ENCODE measurements around the gene ANKRD33B.

ANKRD33B gene

DNA sequence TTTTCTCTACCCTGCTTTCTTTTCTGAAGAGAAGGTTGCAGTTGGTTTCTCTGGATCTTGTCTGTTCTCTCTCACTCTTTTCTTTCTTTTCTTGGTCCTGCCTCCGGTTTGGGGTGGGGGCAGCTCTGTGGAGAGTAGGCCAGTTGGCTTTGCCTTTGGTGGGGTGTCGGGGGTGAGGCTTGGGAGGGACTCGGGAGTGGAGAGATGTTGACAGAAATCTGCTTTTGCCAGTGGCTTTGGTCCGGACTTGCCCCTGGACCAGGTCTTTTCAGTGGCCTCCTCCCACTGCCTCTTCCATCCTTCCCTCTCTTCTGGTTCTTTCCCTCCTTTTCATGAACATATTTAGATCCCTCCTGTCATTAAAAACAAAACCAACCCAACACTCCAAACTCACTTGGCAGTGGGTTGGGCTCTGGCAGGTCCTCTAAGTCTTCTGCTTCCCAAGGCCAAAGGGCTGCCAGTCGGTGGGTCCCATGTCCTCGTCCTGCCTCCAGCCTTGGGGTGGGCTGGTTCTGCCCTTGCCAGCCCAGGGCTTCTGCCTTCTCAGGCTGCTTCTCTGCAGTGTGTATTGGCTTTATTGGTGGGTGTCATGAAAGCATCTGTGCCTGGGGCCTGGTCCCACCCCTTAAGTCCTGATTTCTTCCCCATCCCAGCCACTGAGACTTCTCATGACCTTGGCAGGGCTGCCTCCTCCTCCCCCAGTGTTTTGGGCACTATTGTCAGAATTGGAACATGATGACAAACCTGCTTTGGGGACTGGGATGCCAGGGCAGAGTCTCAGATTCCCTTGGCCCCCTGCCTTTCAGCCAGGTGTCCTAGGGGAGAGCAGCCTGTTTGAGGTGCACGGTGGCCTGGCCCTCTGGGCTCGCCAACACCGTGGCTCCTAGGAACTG lies 16.9 kb downstream of the ANKRD33B start:
- no peak for DNase-seq

DNA sequence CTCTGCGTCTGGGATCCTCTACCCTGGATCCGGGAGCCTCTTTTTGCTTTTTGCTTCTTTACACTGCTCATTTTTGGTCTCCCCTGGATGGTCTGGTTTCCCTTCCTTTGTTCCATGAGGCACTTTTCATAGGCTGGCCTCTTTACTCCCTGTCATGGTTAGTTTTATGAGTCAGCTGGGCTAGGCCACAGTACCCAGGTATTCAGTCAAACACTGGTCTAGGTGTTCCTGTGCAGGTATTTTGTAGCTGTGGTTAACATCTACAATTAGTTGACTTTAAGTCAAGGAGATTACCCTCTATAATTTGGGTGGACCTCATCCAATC lies 17.5 kb downstream of the ANKRD33B start:
- no peak for DNase-seq

DNA sequence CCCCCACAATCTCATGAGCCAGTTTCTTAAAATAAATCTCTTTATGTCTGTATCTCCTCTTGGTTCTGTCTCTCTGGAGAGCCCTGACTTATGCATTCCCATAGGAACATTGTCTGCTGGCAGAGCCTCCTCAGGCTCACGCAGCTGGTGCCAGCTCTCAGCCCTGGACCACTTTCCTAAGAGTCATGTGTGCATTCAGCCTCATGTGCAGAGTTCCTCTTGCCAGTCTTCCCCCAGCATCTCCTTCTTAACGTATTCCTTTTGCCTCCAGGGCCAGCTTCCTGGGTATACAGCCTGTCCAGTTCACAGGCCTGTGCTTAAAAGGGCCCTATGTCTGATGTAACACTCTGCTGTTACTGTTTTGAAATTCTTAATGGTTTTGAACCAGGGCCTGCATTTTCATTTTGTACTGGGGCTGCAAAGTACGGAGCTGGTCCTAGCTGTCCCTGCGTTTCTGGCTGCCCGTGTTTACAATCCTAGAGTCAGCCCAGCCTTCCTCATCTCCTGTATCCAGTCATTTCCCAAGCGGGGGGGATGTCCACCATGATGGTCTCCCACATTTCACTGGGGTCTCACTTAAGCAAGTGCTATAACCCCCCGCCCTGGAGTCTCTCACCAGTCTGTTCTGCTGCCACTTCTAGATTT lies 18.1 kb downstream of the ANKRD33B start:
- DNase-seq: no peak

DNA sequence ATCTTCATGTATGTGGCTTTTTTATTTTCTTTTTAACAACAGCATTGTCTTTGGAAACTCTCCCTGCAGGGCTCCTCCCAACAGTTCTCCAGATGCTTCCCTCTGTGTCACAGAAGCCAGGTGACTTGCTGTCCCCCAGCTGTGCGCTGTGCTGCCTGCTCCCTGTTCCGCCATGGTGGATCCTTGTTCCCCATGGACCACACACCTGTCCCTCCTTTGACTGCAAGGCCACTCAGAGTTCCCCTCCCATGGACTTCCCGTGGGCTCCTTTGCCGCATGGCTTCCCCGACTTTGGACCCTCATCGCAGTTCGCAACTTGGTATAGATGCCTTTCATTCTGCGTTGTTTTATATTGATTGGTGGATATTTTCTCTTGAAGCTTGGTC lies 18.6 kb downstream of the ANKRD33B start:
- no peak for DNase-seq

DNA sequence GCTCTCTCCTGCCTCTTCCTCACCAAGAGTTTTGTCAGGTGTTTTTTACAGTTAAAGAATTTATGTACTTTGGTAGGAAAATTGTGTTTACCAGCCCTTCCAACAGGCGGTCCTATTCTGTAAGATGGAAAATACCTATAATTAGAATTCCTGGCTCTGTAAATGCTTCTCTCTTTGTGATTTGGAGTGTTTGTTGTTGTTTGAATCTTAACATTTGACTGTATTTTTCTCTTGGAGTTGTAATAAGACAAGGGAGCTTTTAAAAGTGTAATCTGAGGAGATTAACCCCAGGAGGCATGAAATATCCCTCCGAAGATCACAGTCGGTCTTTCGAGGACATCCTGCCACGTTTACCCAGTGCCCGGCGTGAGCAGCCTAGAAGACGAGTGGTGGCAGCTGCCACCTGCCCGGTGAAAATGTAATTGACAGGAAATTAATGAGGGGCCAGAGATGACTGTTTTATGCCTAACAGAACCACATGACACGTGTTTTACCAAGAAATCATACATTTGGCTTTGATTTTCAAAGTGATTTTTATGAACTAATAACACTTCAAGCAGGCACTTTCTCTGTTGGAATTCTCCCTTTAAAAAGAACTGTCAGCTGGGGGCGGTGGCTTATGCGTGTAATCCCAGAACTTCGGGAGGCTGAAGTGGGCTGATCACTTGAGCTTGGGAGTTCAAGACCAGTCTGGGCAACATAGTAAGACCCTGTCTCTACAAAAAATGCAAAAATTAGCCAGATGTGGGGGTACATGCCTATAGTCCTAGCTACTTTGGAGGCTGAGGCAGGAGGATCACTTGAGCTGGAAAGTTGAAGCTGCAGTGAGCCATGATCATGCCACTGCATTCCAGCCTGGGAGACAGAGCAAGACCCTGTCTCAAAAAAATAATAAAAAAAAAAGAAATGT lies 20.0 kb downstream of the ANKRD33B start:
- peak; percentile 21 to 65 for DNase-seq

DNA sequence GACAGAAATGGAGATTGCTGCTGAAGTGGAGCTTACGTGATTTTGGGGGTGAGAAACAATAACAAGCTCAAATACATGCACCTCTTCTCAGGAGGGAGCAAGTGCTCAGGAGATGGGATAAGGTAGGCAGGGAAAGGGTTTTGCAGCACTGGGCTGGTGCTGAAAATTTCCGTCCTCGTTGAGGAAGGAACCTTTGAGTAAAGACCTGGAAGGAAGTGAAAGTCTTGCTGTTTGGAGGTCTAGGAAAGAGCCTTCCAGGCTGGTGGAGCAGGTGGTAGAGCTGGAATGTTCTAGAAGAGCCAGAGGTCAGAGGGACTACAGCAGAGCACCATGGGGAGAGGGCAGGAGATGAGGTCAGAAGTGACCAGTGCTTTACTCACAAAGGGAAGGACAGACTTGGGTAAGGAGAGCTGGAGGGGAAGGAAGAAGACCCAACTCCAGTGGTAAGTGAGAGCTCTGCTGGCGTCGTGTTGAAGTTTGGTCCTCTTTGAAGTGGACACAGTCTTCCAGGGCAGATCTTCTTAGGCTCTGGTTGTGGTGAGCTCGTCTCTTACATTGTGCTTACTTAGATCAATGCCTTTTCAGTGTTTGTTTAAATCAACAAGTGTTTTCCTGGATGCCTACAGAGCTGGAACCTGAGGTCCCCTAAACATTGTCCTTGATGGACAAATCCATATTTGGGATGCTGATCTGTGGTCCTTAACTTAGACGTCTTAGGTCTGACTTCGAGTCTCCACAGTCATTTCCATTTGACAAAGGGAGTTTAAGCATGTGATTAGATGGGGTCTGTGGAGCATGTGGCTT lies 21.0 kb downstream of the ANKRD33B start:
- DNase-seq: no peak

DNA sequence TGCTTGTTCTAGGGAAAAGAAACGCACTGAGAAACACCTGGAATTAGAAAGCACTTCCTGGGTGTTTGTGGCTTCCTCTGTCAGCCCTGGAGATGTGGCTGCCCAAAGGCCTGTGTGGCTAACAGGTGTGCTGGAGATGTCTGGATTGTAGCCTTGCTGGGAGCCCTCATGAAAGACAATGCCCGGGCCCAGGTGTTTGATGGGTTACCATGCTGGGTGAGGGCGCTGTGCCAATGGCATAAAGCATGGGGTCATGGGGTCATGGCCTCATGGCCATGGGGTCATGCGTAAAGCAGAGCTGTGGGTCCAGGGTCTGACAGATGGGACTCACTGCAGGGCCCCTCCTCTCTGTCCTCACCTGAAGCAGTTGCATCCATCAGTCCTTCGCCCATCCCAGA lies 21.6 kb downstream of the ANKRD33B start:
- DNase-seq: no peak

DNA sequence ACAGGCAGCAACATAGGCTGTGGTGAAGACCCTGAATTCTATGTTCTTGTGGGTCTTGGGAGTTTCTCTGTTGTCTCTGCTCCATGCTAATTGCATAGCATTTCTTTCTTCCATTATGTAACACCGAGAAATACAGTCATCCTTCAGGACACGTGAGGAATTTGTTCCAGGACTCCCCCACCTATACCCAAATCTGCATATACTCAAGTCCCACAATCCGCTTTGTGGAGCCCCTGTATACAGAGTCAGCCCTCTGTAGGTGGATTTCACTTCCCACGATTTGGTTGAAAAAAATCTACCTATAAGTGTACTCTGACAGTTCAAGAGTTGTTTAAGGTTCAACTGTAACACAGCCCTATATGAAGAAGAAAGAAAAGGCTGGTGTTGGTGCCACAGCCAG lies 22.1 kb downstream of the ANKRD33B start:
- no peak for DNase-seq

DNA sequence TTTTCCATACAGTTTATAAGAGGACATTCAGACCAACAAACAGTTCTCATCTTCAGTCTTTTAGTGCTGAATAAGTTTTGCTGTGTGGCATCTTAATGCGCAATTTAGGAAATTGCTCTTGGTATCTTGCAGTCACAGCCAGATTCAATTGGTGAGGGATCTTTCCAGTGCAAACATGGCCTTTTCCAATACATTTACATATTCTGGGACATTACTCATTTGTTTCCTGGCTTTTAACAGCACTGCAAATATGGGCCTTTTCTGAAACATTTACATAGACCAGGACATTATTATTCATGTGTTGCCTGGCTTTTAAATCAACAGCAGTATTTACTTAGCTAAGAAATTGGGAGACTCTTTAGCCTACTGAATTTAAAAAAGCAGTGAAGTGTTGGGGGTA lies 22.7 kb downstream of the ANKRD33B start:
- DNase-seq: no peak

DNA sequence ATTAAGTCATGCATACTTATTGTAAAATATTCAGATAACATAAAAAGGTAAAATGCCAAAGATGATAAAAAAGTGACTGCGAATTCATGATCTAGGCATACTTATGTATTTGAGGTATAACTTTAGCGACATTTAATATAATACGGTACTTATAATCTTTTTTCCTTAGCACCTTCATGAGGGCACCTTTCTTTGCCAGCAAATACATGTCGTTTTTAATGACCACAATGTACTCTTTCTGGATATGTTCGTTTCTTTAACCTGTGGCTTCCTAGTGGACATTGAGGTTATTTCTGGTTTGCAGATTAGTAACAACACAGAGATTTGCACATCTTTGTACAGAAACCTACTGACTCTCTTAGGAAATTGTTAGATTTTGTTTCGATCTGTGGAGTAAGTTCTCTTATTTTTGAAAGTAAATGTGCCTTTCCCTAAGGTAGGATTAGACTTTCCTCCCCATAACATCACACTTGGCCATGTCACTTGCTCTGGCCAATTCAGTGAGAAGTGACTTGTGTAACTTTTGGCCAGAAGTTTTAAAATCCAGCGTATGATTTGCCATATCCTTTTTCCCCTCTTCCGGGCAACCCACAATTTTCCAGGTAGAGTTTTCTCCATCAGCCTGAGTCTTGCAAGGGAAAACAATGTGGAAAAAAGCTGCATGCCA lies 24.4 kb downstream of the ANKRD33B start:
- no peak for DNase-seq

DNA sequence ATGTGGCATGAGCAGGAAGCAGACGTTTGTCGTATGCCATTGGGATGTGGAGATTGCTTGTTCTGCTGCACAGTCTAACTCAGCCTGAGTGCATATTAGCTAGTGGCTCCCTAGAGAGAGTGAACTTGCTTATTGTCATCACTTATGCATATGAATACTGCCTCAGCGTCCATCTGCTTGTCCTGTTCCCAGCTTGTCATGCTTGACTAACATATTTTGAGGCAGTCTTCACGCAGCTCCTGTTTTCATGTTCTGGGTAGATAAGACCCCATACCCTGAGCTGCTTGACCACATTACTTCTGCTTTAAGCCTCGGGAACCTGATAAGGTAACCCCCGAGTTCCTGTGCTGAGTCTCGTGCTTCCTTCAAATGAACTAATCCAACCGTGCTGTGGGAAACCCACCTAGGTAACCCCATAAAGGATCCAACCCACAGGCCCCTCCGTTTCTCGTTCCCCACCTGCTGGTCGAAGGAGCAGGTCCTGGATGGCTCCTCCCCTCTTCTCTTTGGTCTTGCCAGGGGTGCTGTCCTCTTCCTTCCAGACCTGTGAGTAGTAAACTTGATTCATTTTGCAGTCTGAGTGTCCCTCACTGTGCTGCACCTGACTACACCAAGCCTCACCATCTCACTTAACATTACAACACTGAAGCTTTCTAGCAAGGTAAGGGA lies 25.0 kb downstream of the ANKRD33B start:
- no peak for DNase-seq

DNA sequence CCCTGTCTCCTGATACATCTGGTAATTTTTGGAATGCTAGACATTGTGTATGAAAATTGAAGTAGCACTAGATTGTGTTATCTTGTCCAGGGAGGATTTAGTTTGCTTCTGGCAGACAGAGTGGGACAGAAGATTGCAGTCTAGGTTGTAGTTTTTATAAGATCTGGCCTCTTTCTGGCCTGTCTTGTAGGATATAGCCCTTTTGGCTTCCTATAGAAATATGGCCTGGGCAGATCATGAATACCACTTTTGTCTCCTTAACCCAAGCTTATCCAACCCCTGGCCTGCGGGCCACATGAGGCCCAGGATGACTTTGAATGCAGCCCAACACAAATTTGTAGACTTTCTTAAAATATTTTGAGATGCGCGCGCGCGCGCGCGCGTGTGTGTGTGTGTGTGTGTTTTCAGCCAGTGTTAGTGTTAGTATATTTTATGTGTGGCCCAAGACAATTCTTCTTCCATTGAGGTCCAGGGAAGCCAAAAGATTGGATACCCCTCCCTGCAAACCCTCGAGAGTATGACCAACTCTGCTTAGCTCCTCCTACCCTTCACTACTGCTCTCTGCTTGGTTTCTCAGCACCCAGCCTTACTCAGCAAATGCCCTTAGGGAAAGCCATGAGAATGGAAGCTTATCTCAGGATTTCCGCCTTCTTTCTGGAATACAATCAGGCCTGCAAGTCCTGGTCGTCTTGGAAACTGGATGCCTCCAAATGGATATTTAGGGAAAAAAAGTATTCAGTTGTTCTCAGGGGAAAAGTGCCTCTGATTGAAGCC lies 26.5 kb downstream of the ANKRD33B start:
- no peak for DNase-seq

DNA sequence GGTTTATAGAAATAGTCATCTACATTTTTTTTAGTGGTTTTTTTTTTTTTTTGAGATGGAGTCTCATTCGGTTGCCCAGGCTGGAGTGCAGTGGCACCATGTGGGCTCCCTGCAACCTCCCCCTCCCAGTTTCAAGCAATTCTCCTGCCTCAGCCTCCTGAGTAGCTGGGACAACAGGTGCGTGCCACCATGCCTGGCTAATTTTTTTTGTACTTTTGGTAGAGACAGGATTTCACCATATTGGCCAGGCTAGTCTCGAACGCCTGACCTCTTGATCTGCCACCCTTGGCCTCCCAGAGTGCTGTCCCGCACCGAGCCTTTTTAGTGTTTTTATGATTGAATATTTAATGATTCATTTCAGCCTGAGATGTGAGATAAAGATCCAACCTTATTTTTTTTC lies 27.3 kb downstream of the ANKRD33B start:
- no peak for DNase-seq

DNA sequence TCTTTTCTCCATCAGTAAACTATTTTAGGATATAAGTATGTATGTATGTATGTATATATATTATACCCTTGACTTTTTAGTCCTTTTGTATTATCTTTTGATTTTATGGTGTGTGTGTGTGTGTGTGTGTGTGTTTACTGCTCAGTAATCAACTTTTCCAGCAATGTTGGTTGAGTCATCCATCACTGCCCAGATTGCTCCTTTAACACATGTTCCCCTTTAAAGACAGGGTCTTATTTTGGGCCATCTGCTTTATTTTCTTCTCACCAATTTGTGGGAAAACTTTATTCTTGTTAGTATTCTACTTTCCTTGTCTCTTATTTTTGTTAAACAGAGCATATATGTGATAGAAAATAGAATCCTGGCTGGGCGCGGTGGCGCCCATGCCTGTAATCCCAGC lies 28.1 kb downstream of the ANKRD33B start:
- no peak for DNase-seq

DNA sequence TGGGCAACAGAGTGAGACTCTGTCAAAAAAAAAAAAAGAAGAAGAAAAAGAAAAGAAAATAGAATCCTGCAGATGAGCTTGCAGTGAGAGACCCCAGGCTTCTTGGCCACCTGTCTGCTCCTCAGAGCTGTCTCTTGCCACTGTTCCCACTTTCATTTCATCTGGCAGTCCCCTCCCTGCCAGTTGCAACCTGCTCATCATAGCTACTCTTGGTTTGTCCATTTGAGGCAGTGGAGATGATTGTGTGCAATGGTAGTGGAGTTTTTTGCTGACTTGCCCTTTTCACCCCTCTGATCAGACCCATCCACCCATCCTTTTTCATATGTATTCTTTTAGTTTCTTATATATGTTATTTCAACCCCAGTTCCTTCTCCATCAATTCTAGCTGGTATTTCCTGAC lies 28.7 kb downstream of the ANKRD33B start:
- DNase-seq: no peak

DNA sequence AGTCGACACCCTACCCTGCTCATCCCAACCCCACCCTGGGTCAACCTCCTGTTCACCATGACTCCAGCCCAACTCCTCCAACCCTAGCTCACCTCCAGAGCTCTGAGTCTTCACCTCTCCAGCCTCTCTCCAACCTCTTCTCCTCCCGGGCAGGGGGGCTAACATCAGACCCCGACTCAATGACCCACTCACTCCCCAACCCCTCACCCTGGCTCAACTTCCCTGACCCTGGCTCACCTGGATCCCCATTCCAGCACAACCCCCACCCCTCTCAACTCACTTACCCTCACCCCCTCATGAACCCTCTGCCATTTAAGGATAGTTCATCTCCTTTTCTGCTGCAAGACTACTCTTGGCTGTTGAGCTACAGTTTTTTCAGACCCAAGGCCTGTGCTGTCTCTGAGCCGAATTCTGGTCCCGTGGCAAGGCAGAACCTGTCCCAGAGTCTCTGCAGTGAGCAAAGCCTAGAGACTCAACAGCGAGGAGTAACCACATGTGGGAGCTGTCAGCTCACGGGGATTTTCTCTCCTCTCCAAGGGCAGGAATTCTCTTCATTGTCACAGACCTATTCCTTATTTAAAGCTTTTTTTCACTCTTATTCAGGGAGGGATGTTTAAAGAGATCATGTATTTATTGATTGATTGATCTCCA lies 29.8 kb downstream of the ANKRD33B start:
- no peak for DNase-seq

DNA sequence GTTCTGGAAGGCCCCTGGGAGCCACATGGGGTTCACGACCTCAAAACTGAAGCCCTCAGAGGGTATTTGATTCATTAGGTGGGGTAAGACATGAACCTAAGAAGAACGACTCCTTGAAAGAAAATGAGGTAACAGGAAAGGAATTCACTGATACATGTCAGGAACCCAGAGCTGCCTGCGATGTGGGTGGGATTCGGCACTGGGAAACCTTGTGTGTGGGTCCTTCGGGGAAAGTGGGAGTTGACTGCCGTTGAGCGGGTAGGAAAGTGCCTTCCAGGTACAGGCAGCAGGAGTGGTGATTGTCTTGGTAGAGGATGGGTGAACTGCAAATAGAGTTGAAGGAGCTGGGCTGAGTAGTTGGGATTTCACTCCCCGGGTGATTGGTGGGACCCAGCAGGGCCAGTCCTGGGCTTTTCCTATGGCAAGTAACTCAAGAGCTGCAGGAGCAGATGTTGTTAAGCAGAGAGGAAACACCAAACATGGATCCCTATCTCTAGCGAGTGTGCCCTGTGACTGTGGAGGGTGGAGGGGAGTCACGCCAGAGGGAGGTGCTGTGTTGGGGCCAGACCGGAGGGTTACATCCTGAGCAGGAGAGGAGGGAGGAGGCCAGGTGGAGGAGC lies 30.8 kb downstream of the ANKRD33B start:
- no peak for DNase-seq

DNA sequence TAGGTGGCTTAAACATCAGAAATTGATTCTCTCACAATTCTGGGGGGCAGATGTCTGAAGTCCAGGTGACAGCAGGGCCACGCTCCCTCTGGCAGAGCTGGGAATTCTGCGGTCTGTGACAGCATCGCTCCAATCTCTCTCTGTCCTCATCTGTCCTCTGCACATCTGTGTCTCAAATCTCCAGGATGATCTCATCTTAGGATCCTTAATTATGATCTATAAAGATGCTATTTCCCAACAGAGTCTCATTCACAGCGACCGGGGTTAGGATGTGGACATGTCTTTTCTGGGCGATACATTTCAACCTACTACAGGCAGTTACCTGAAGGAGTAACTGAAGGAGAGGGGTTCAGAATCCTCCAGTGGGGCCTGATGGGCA lies 31.4 kb downstream of the ANKRD33B start:
- DNase-seq: no peak

DNA sequence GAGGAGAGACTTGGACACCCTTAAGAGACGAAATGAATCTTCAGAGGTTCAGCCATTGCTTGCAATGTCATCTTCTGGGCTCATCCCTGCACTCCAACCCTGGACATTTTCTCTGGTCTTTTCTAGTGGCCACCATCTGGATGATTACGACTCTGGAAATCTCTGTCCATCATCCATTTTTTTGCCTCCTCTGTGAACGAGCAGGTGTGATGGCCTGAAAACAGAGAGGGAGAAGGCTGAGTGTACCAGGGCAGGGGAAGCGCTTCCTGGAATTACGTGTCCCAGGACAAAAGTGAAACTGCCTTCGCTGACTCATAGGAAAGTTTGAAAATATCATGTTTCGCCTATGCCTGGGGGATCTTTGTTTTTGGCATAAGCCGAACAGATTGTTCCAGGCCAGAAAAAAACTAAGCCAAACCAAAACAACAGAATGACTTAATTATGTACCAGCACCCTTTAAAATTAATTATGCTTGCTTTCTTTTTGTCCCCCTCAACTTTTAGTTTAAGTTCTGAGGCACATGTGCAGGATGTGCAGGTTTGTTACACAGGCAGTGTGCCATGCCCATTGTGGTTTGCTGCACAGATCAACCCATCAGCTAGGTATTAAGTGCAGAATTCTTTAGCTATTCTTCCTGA lies 31.9 kb downstream of the ANKRD33B start:
- no peak for DNase-seq

All from SHP77 (cell line).